LNCaP clone FGC (cell line): ENCODE results near the gene MYRIP.
"Not testable (repeated sequence)": the region's sequence is repeated elsewhere in the genome, so short reads cannot be mapped to it uniquely, and the experiment has no call there.

Experiments
- DNase-seq: peaks from one replicate; pipeline ENCODE4 v3.0.0-alpha.2; 2011; ENCODE audit warnings: low read depth
- H3K4me3 ChIP-seq: 2 replicates; pipeline ENCODE4 v1.5.1; 2011; ENCODE audit warnings: mild to moderate bottlenecking, low read depth, low read length, control low read depth
- TF ChIP-seq, protein P1 (sequence below): IDR thresholded peaks from 2 replicates; pipeline ENCODE4 v1.5.1; 2012; ENCODE audit warnings: mild to moderate bottlenecking; ENCODE audit not compliant: control insufficient read depth, insufficient read depth; ENCODE audit errors: extremely low read depth

Gene MYRIP

GRCh38 chr3:39788128-39788883 is 21.1 kb upstream of the MYRIP start:
- TF ChIP-seq, protein P1, sequence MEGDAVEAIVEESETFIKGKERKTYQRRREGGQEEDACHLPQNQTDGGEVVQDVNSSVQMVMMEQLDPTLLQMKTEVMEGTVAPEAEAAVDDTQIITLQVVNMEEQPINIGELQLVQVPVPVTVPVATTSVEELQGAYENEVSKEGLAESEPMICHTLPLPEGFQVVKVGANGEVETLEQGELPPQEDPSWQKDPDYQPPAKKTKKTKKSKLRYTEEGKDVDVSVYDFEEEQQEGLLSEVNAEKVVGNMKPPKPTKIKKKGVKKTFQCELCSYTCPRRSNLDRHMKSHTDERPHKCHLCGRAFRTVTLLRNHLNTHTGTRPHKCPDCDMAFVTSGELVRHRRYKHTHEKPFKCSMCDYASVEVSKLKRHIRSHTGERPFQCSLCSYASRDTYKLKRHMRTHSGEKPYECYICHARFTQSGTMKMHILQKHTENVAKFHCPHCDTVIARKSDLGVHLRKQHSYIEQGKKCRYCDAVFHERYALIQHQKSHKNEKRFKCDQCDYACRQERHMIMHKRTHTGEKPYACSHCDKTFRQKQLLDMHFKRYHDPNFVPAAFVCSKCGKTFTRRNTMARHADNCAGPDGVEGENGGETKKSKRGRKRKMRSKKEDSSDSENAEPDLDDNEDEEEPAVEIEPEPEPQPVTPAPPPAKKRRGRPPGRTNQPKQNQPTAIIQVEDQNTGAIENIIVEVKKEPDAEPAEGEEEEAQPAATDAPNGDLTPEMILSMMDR, result no peak
- DNase-seq, result no peak
- no peak overlapping the region for H3K4me3 ChIP-seq

DNA sequence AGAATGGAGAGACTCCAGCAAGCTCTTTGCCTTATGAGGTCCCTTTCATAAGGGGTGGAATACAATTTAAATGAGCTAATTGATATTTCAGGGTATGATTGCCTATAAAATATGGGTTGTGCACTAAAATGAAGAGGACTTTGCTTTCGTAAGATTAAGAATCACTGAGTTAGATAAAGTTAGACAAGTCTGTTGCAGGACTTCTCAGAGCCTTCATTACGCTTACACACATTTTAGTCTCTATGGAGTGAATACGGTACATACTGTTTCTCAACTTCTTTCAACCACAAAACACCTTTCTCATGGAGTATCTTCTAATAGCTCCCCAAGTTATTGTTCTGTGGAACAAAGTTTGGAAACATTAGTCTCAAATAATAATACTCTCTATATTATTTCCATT is 17.8 kb upstream of the MYRIP start:
- no peak for DNase-seq
- H3K4me3 ChIP-seq, result no peak overlapping the region
- TF ChIP-seq, protein P1, result no peak

GRCh38 chr3:39794880-39795279 is 14.5 kb upstream of the MYRIP start:
- TF ChIP-seq, protein P1, result no peak
- H3K4me3 ChIP-seq, result no peak overlapping the region
- no peak for DNase-seq

DNA sequence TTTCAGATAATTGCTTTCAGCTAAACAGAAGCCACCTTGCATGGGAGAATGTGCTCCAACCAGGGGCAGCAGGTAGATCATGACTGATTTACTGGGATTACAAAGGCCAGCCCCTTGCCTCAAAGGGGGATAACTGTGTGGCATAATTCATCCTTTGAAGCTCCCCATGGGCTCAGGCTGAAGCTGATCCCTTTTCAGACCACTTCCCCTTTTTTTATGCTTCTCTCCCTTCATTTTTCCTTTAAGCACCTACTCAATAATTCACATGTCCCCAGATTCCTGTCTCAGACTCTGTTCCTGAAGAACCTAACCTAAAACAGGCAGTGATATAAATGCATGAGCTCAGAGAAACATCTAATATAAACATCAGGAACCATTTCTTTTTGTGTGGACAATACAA is 8.2 kb upstream of the MYRIP start:
- no peak for DNase-seq
- H3K4me3 ChIP-seq, result no peak overlapping the region
- TF ChIP-seq, protein P1, result no peak

DNA sequence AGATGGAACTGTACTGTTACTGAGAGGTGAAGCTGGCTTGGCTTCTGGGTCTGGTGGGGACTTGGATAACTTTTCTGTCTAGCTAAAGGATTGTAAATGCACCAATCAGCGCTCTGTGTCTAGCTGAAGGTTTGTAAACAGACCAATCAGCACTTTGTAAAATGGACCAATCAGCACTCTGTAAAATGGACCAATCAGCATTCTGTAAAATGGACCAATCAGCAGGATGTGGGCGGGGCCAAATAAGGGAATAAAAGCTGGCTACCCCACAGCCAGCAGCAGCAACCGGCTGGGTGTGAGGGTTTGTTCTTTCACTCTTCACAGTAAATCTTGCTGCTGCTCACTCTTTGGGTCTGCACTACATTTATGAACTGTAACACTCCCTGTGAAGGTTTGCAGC is 6.9 kb upstream of the MYRIP start:
- not testable (repeated sequence) for H3K4me3 ChIP-seq, DNase-seq

DNA sequence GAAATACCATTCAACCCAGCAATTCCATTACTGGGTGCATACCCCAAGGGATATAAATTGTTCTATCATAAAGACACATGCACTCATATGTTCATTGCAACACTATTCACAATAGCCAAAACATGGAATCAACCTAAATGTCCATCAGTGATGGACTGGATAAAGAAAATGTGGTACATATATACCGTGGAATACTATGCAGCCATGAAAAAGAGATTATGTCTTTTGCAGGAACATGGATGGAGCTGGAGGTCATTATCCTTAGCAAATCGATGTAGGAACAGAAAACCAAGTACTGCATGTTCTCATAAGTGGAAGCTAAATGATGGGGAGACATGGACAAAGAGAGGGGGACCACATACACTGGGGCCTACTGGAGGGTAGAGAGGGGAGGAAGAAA is 5.5 kb upstream of the MYRIP start:
- no peak for DNase-seq
- H3K4me3 ChIP-seq, result no peak overlapping the region
- TF ChIP-seq, protein P1, result no peak

DNA sequence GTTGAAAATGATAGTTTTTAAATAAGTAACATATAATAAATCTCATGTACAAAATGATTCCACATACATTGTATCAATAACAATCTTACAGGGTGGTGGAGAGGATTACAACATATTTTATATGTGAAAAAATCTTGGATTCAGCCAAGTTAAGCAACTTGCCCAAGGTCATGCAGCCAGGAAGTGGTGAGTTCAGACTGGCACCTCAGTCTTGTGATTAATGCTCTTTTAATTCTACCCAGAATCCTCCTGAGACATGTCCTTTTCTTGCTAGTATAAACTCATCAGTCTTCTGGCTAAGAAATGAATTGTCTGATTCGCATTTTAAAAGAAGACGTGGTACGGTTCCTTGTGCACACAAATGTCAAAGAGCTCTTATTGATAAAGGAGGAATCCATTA is 4.5 kb upstream of the MYRIP start:
- H3K4me3 ChIP-seq, result no peak overlapping the region
- TF ChIP-seq, protein P1, result no peak
- no peak for DNase-seq

DNA sequence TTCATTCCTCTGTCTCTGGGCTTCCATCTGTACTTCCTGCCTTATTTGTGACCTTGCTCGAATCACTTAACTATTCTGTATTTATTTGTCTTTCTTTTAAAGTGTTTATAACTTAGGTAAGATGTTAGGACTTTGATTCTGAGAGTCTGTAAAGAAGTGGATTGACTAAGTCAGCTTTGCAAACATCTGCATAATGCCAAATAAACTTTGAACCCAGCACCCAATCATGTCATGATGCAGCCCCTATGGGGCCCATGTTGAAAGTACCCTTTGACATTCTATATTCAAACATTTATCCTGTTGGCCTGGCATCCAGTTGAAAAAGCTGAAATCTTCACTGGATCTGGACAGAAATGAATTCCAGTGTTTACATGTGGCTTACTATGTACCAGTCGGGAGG is 3.8 kb upstream of the MYRIP start:
- no peak overlapping the region for H3K4me3 ChIP-seq
- TF ChIP-seq, protein P1, result no peak
- no peak for DNase-seq
